ENCODE data around the gene VAV3. TPM values are rescaled to one million over a fixed set of nuclear protein-coding genes. Genes with fewer than 3 reads are reported as not detected.

The VAV3 gene
- total RNA-seq, 1 donor from 2014 or later = 1.9 TPM

DNA sequence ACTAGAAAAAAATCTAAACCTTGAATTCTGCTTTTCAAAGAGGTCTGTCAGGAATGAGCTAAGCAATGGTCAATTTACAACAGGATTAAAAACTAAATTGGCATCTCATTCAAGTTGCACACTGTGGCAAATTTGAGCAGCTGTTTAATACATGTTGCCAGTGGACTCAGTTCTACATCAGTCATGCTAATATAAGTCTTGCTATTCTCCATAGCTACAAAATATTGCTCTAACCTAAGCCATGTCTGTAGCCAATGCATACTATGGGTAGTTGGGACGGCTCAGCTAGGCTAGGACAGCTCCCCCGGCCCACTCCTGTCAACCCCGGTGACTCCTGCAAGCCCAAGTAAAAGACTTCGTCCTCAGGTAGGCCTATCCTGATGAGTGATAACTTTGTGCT, 10.9 kb upstream of the VAV3 start:
- no peak for DNase-seq (ENCODE audit: low spot score)

DNA sequence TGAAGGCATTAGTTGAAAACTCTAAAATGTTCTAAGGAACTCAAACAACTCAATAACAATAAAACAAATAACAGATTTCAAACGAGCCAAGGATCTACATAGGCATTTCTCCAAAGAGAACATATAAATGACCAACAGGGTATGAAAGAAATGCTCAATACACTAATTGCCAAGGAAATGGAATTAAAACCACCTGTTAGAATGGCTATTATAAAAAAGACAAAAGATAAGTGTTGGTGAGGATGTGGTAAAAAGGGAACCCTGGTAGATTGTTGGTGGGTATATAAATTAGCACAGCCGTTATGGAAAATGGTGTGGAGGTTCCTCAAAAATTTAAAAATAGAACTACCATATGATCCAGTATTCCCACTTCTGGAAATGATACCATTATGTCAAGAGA, 9.1 kb upstream of the VAV3 start:
- DNase-seq (ENCODE audit: low spot score) = no peak
- intact Hi-C loops (cut with DNase I) = loop anchor here (5.0 kb wide), 1 partner anchor 148 kb away; no protein-coding TSS in a partner anchor

More for the DNA sequence above, 10.9 kb upstream of the VAV3 start:
- intact Hi-C loops (cut with DNase I) = no loop called here

DNA sequence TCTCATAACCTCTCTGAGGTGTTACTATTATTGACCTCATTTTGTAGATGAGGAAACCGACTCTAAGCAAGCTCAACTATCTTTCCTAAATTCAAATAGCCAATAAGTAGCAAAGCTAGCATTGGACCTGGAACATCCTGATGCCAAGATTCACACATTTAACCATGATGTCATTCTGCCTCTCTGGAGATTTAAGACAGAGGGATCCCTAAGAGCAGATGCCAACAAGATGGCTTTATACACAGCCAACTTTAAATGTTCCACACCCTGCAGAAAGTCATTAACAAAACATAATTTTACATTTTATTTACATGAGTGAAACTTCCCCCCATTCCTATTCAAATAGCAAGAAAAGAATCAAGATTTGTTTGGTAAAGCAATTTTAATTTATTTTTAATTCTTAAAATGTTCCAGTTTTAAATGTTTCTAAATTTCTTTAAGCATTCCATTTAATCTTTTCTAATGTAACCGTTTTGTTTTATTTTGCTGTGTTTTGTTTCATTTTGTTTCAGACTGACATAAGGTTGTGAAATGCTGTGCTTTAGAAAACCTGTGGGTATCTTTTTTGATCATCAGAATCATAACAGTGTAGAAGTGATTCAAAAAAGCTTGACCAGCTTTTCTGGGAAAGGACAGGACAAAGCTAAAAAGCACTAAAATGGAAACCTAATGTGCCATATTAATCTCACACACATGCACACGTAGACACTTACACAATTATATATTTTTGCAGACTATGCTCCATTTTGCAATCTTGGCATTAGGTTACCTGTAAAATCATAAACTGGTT, 7.6 kb upstream of the VAV3 start:
- DNase-seq (ENCODE audit: low spot score) = no peak
- intact Hi-C loops (cut with DNase I) = loop anchor here (5.0 kb wide), 1 partner anchor 150 kb away; no protein-coding TSS in a partner anchor

DNA sequence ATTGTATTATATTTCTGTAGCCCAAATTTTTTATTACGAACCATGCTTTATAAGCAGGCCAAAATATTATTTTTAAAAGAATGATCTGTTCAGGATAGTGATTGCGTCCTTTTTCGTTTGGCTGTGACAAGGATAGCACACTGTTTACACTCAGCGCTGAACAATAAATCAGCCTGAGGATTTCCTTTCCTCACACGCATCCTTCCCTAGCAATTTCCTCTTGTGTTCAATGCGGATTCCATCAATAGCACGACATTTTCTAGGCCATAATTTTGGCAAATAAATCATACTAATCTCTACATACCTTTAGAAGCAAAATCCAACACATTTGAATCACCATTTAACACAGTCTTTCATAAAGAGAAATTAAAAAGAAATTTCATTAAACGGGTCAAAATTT, 1.6 kb upstream of the VAV3 start:
- no peak for DNase-seq (ENCODE audit: low spot score)
- intact Hi-C loops (cut with DNase I) = no loop called here

DNA sequence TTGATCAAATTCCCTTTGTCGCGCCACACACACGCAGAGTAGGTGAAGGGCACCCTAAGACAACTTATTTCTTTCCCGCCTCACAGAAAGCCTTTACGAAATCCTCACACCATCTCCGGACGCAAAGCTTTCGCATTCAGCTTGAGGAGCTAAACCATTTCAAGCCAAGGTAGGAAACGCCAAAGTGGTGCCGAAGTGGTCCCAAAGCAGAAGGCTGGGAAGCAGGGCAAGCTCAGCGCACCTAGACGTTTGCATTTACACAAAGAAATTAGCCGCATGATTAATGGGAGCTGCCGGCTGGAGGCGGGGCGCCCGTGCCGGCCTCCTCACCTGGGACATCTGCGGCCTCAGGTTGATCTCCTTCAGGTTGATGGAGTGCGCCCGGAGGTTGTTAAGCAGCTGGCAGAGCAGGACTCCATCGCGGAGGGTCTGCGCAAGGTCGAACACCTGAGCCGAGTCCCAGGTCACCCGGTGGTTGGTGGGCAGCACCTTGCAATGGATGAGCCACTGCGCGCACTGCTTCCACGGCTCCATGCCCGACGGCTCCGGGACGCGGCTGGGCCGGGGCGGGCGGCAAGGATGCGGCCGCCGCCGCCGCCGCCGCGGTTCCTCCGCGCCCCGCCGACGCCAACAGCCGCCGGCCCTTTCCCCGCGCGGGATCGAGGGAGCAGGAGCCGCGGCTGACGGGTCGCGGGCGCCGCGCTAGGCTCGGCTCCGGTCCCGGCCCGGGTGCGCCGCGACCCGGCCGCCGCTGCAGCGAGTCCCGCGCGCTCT, 457 bp downstream of the VAV3 start:
- intact Hi-C loops (cut with DNase I) = loop anchor here (5.0 kb wide), 1 partner anchor 177 kb away; no protein-coding TSS in a partner anchor
- no peak for DNase-seq (ENCODE audit: low spot score)

DNA sequence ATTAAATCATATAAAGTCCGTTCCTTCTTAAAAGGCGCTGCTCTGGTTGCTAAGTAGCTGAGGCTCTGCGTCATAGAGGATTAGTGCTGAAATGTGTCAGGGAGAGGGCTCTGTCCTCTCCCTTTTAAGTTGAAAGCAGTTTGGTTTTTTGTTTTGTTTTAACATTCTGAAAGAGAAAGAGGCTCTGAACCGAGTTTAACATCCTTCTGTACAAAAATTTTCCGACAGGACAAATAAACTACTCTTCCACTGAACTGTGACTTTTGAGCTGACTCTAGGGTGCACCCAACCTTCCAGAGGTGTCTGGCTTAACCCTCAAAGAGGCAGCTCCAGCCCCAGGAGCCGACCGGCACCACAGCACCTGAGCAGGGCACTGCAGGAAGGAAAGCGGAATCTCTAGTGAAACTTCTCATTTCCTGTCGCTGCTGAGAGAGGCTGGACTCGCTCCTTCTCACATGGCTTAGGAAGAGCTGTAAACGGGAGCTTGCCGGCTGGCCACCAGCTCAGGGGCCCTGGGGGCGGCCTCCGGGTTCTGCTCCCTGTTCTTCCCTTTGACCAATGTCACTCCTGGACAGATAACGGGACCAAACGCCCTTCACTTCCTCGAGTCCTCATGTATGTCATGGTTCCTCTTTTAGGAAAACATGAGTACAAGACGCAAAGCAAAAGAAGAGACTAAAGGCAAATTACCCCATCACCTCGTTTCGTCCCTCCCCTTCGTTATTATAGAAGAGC, 1.2 kb downstream of the VAV3 start:
- intact Hi-C loops (cut with DNase I) = loop anchor here (5.0 kb wide), 1 partner anchor 176 kb away; no protein-coding TSS in a partner anchor
- peak; percentile 82 for DNase-seq (ENCODE audit: low spot score)

DNA sequence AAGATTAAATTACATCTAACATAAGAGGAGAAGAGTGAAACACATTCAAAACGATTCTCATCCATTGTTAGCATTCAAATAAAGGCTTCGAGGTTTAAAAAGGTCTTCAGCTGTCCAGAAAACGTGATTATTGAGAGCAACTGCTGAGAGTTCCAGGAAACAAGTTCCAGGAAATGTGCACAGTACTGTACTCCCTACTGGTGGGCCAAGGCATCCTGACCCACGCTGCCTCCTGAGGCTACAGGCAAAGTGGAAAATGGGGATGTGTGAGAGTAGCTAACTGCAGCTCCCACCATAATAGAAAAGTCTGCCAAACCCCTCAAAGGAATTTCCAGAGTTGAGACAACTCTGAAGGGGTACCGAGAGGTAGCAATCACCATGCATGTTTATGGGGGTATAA, 2.0 kb downstream of the VAV3 start:
- intact Hi-C loops (cut with DNase I) = loop anchor here (5.0 kb wide), 1 partner anchor 176 kb away; no protein-coding TSS in a partner anchor
- DNase-seq (ENCODE audit: low spot score) = no peak

DNA sequence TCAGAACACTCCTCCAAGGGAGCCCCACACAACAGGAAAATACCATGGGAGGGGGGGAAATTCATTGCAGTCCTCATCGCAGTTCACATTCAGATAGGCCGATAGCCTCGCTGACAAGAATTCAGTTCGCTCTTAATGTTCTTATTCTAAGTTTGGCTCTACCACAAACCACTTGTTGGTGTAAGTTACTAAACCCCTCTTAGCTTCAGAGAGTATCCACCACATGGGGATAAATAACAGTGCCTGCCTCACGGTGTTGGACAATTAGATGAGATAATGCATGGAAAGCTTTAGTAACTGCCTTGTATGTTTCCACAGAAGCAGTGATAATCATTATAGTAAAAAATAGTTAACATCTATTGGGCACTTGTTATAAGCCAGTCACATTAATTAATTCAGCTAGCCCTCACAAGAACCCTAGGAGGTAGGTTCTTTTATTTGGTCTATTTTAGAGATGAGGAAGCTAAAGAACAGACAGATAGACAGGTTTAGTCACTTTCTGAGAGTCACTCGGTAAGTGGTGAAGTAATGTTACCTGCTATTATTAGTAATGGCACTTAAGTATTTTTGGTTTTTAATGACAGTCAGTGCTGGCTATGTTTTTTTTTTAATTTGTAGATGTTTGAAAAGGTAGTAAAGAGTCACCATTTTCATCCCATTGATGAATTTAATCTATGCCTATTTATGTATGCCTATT, 10.1 kb downstream of the VAV3 start:
- no peak for DNase-seq (ENCODE audit: low spot score)
- intact Hi-C loops (cut with DNase I) = no loop called here

DNA sequence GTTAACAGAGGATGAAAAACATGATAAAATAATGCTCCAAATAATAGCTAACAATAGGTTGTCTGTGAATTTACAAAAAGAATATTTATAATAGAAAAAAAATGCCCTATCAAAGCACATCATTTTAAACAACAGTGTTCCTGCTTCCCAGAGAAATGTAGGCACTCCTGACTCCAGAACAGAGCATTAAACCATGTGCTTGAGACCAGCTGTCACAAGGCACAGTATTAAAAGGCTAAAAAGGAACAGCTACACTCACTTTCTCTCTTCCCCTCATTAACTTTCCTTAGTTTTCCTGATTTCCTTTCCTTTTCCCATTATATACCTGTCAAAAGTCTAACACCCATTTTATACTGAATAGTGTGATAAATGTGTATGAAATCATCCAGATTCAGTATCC, 10.9 kb downstream of the VAV3 start:
- no peak for DNase-seq (ENCODE audit: low spot score)
- intact Hi-C loops (cut with DNase I) = no loop called here

DNA sequence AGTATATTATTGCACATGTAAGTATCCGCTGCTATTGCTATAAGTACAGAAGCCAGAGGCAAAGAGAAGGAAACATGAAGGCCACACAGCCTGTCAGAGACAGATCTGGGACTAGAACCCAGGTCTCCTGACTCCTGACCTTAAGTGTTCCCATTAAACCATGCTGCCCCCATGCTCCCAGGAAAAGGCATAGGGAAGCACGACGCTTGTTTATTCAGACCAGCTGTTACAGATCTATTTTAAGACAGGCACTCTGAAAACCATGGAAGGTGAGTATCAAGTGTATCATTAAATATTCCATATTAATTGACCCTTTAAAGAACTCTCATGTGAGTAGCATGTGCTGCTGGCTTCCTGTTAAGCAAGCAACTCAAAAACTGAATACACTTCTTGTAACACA, 11.4 kb downstream of the VAV3 start:
- intact Hi-C loops (cut with DNase I) = no loop called here
- DNase-seq (ENCODE audit: low spot score) = no peak

DNA sequence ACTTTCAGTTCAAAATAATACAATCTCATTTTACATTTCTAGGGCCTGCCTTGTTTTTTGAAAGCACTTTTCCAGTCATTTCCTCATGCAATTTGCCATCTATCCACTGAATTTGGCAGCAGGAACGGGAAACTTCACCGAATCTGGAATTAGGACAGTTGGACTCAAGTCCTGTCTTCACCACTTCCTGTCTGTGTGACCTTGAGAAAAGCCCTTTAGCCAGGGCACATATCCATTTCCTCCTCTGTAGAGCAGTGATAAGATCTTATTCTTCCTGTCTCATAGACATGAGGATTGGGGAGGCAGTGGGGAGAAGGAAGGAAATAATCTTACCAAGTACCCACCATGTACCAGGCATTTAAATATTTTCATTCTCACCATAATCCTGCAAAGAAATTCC, 12.0 kb downstream of the VAV3 start:
- intact Hi-C loops (cut with DNase I) = no loop called here

DNA sequence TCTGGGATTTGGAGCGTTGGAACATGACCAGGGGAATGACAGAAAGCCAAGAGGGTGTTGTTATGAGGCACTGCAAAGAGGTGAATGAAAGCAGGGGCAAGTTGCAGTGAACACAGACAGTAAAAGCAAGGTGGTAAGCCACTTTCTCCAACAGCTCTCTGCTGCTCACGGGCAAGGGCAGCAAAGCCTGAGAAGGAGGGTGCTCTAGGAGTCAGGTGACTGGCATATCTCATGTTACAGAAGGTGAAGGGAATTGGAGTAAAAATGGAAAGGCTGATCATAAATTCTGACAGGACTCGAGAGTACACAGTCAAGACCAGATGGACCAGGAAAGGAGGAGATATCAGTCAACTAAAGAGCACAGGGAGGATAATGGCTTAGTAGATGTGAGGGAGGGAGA, 14.5 kb downstream of the VAV3 start:
- intact Hi-C loops (cut with DNase I) = no loop called here
- DNase-seq (ENCODE audit: low spot score) = no peak

More for the DNA sequence above, 12.0 kb downstream of the VAV3 start:
- no peak for DNase-seq (ENCODE audit: low spot score)

DNA sequence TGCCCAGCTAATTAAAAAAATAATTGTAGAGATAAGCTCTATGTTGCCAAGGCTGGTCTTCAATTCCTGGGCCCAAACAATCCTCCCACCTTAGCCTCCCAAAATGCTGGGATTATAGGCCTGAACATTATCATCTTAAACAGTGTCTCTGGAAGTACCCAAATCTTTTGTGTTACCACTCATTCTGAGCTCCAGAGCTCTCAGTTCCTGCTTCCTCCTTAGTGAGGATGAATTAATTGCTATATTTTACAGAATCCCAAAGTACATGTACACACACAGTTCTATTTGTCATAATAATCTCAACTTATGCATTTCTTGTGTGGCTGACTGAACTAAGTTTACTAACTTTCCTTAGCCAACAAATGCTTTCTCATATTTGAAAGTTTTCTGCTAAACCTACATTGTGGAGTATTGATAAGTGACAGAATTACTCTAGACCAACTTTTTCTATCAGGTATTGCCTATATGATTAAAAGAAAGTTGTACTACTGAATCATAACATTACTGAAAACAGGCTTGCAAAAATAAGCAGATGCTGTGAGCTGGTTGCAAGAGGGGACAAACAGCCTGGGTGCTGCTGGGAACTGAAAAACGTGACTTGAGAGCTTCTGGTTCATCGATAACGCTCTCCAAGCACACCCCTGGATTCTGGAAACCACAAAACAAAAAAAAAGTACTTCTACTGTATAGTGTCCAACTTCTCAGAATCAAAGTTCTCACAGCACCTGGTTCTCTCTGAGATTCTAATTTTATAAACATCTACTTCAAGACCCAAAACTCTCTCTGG, 15.3 kb downstream of the VAV3 start:
- intact Hi-C loops (cut with DNase I) = no loop called here

DNA sequence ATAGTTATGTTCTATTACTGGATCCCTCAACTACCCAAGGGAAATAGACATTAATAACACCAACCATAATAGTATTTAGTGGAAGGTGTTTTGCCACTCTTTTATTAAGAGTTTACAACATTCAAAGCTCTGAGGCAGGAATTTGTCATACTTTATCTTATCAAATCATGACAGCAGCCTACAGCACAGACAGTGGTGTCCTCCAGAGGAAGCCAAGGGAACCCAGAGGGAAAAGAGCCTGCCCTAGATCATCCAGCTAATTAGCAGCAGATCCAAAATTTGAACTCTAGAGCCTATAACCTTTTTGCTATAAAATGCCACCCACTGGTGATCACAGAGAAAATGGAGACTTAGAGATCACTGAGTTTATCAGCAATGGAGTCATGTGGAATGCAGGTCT, 18.2 kb downstream of the VAV3 start:
- DNase-seq (ENCODE audit: low spot score) = no peak
- intact Hi-C loops (cut with DNase I) = no loop called here

More for the DNA sequence above, 15.3 kb downstream of the VAV3 start:
- DNase-seq (ENCODE audit: low spot score) = no peak

DNA sequence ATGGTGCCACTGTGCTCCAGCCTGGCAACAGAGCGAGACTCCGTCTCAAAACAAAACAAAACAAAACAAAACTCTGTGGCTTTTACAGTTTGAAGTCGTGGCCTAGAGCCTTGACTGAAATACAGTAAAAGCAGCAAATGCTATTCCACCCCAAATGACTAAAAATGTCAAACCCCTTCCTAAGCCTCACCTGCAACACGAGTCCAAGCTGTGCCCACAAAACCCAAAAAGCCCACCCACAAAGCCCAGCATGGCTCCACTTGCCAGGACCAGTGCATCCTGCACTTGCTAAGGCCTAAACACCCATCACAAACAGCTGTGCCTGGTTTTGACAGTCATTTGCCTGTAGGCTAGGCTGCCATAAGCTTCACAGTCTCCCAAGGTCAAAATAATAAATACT, 21.3 kb downstream of the VAV3 start:
- intact Hi-C loops (cut with DNase I) = no loop called here
- DNase-seq (ENCODE audit: low spot score) = no peak

DNA sequence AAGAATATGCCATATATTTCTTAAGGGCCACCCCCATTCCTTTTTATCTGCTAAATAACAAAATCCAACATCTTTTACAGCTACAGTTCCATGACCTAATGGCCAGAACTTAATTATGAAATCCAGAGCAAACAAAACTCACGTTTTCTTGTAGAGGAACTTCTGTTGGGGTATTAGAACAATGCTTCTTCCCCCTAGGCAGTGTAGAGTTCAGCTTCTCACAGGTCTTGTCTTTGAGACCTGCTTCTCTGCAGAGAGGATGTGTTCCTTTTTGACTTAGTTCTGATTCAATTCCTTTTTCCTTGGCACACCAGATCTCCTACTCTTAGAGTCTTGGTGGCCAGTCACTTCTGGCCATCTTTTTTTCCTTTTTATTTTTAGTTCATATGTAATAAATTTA, 22.2 kb downstream of the VAV3 start:
- no peak for DNase-seq (ENCODE audit: low spot score)
- intact Hi-C loops (cut with DNase I) = no loop called here

DNA sequence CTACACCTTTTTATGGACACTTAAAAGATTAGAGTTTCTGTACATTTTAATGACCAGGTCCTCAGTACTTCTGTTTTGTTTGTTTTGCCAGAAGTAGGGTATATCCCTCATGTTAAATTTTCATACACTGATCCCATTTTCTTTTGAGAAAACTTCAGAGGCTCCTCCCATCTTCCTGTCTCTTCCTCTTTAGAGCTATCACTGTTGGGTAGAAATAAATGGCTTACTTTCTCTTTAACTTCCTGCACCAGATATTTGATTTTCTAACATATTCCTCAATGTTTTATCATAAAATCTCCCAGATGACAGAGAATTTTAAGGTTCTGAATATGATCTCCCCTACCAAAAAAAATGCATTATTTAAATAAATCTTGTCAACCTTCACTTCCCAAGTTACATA, 23.4 kb downstream of the VAV3 start:
- intact Hi-C loops (cut with DNase I) = no loop called here
- no peak for DNase-seq (ENCODE audit: low spot score)

DNA sequence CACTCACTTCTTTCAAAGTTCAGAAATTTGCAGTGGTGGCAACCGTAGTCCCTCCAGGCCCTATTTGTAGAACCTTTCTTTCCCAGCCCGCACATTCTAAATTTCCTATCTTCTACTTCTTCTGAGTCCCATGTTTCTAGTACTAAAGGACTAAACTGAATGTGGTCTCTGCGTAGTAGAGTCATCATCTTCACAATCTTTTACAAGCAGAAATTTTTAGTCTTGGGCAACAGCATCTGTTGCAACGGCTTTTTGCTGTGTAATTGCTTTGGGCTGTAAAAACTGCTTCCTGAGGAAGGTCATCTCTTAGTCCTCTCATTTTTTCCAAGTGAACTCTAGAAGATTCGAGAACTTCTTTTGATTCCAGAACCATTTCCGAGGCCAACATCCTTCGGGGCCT, 23.9 kb downstream of the VAV3 start:
- intact Hi-C loops (cut with DNase I) = no loop called here
- no peak for DNase-seq (ENCODE audit: low spot score)

DNA sequence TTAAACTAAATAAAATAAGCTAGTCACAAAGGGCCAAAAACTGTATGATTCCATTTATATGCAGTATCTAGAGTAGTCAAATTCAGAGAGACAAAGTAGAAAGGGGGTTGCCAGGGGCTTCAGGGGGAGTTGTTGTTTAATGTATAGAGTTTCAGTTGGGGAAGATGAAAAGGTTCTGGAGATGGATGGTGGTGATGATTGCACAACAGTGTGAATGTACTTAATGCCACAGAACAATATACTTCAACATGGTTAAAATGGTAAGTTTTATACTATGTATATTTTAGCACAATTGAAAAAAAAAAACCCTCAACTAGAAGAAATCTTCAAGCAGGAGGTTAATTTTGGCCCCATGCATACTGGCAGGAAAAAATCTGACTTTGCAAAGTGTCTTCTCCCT, 24.3 kb downstream of the VAV3 start:
- intact Hi-C loops (cut with DNase I) = no loop called here
- no peak for DNase-seq (ENCODE audit: low spot score)
